ENCODE measurements around the gene EXO1. TPM values are rescaled to one million over a fixed set of nuclear protein-coding genes. Genes with fewer than 3 reads are reported as not detected.

Gene EXO1
- total and polyA plus RNA-seq, 11 donors, result 0.07 to 4.1 (median 0.55) TPM; not detected in 5

DNA sequence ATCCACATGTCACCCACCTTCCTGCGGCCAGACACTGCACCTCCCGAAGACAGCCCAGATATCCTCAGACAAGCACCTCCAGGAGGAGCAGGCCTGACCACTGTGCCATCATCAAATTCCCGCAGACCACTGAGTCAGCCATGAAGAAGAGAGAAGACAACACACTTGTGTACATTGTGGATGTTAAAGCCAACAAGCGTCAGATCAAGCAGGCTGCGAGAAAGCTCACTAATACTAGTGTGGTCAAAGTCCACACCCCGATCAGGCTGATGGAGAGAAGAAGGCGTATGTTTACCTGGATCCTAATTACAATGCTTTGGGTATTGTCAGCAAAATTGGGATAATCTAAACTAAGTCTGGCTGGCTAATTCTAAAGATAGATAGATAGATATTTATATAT is 68.2 kb downstream of the EXO1 start:
- Histone ChIP-seq H3K27ac (no peak overlapping the region), H3K9me3 (peaks cover 0 to 2% (median 0%) of the 10 kb centered on the region in 12 donors), H3K4me3 (no peak overlapping the region), H3K4me1 (no peaks in the 10 kb centered on the region), H3K36me3 (no peaks in the 10 kb centered on the region), H3K27me3 (no peaks in the 10 kb centered on the region)
- 92 to 96% (median 94%) methylated on average over 7 of the region's 7 CpGs for WGBS, 4 donors
- TF ChIP-seq, protein P1, sequence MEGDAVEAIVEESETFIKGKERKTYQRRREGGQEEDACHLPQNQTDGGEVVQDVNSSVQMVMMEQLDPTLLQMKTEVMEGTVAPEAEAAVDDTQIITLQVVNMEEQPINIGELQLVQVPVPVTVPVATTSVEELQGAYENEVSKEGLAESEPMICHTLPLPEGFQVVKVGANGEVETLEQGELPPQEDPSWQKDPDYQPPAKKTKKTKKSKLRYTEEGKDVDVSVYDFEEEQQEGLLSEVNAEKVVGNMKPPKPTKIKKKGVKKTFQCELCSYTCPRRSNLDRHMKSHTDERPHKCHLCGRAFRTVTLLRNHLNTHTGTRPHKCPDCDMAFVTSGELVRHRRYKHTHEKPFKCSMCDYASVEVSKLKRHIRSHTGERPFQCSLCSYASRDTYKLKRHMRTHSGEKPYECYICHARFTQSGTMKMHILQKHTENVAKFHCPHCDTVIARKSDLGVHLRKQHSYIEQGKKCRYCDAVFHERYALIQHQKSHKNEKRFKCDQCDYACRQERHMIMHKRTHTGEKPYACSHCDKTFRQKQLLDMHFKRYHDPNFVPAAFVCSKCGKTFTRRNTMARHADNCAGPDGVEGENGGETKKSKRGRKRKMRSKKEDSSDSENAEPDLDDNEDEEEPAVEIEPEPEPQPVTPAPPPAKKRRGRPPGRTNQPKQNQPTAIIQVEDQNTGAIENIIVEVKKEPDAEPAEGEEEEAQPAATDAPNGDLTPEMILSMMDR (IDR thresholded peaks at IDR 0.05), result no peak
- TF ChIP-seq POLR2A (IDR thresholded peaks at IDR 0.05), result no peak
- no peak for ATAC-seq
- no peak for DNase-seq
- intact Hi-C loops (cut with DNase I), result no loop called here

DNA sequence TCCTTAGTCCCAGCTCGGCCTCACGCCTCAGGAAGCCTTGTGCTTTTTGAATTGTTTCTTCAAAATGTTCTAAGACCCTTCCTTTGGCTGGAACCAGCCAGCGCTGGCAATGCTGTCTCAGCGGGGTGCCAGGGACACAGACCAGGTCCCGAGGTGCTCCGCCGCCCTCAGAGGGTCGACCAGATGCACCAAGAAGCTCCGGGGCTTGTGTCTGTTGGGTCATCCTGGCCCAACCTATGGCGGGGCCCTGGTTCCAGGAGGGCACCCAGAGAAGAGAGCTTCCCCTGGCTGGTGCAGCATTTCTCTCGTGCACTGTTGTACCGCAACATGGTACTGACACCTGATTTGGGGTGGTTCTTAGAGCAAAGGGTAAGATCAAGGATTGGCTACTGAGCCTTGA is 69.5 kb downstream of the EXO1 start:
- WGBS, 4 donors, result 85 to 93% (median 89%) methylated on average over 9 to 12 of the region's 12 CpGs

DNA sequence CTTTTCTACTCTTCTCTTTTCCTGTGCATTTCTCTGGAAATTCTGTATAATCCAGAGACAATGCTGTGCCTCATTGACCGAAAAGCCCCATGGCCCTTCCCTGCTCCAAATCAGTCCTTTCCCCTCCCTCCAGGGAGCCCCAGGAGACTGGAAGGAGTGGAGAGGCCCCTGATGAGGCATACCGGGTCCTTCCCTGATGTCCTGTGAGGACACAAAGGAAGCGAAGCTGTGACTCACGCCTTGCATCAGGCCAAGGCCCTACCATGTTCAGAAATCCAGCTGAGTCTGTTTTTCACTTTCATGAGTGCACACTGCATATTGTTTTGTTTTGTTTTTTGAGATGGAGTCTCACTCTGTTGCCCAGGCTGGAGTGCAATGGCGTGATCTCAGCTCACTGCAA is 70.9 kb downstream of the EXO1 start:
- no peaks in the 10 kb centered on the region for H3K27me3 ChIP-seq
- TF ChIP-seq, protein P1 (IDR thresholded peaks at IDR 0.05), result no peak
- TF ChIP-seq POLR2A (IDR thresholded peaks at IDR 0.05), result no peak
- DNase-seq, result peak in 2 of 5 donors; percentile 28 to 35
- no peak overlapping the region for H3K4me3 ChIP-seq
- H3K4me1 ChIP-seq, result no peaks in the 10 kb centered on the region
- 49 to 68% (median 61%) methylated on average over 5 of the region's 5 CpGs for WGBS, 4 donors
- no peaks in the 10 kb centered on the region for H3K36me3 ChIP-seq
- H3K9me3 ChIP-seq, result peaks cover 0 to 2% (median 0%) of the 10 kb centered on the region in 12 donors
- intact Hi-C loops (cut with DNase I), result no loop called here
- no peak overlapping the region for H3K27ac ChIP-seq
- peak in 2 of 4 donors; percentile 34 to 80 for ATAC-seq

More for the DNA sequence above, 69.5 kb downstream of the EXO1 start:
- TF ChIP-seq, protein P1 (IDR thresholded peaks at IDR 0.05), result no peak
- no peak for TF ChIP-seq POLR2A (IDR thresholded peaks at IDR 0.05)
- no peak for DNase-seq
- intact Hi-C loops (cut with DNase I), result no loop called here
- Histone ChIP-seq H3K4me3 (no peak overlapping the region), H3K9me3 (peaks cover 0 to 2% (median 0%) of the 10 kb centered on the region in 12 donors), H3K36me3 (no peaks in the 10 kb centered on the region), H3K27me3 (no peaks in the 10 kb centered on the region), H3K27ac (no peak overlapping the region), H3K4me1 (no peaks in the 10 kb centered on the region)
- no peak for ATAC-seq

DNA sequence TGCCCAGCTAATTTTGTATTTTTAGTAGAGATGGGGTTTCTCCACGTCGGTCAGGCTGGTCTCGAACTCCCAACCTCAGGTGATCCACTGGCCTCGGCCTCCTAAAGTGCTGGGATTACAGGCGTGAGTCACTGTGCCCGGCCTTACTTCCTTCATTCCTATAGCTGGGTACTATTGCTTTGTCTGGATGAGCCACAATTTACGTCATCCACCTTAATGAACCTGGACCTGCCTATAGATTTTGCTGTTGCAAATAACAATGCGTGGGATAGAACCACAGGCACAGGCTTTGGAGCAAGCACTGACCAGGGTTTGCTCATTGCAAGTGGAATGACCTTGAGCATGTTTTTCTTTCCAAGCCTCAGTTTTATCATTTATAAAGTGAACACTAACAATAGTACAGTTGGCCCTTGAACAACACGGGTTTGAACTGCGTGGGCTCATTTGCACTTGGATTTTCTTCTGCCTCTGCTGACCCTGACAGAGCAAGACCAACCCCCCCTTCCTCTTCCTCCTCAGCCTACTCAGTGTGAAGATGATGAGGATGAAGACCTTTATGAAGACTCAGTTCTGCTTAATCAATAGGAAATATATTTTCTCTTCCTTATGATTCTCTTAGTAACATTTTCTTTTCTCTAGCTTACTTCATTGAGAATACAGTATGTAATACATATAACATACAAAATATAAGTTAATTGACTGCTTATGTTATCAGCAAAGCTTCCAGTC is 76.2 kb downstream of the EXO1 start:
- no peak for DNase-seq
- WGBS, 4 donors, result 83 to 94% (median 87%) methylated on average over 10 of the region's 10 CpGs
- no peaks in the 10 kb centered on the region for H3K27me3 ChIP-seq
- H3K9me3 ChIP-seq, result no peaks in the 10 kb centered on the region
- no peaks in the 10 kb centered on the region for H3K36me3 ChIP-seq
- H3K27ac ChIP-seq, result no peak overlapping the region
- intact Hi-C loops (cut with DNase I), result no loop called here
- ATAC-seq, result no peak
- H3K4me1 ChIP-seq, result no peaks in the 10 kb centered on the region
- TF ChIP-seq POLR2A (IDR thresholded peaks at IDR 0.05), result no peak
- TF ChIP-seq, protein P1 (IDR thresholded peaks at IDR 0.05), result no peak
- no peak overlapping the region for H3K4me3 ChIP-seq
